SW480 (cell line): ENCODE measurements around the gene SHMT2.

Experiments
- DNase-seq: peaks from one replicate; pipeline ENCODE4 v3.0.0-alpha.2; 2016; ENCODE audit warnings: low spot score

SHMT2 gene

GRCh38 chr12:57198329-57198728 is 31.2 kb upstream of the SHMT2 start:
- no peak for DNase-seq

GRCh38 chr12:57199191-57199590 is 30.3 kb upstream of the SHMT2 start:
- DNase-seq, result no peak

- DNase-seq, result no peak
Measured at GRCh38 chr12:57200497-57200896, 29.0 kb upstream of the SHMT2 start.

GRCh38 chr12:57201219-57201618 is 28.3 kb upstream of the SHMT2 start:
- no peak for DNase-seq

GRCh38 chr12:57201631-57202030 is 27.9 kb upstream of the SHMT2 start:
- no peak for DNase-seq

GRCh38 chr12:57202321-57202720 is 27.2 kb upstream of the SHMT2 start:
- no peak for DNase-seq

GRCh38 chr12:57203201-57203600 is 26.3 kb upstream of the SHMT2 start:
- DNase-seq, result no peak

- no peak for DNase-seq
Measured at GRCh38 chr12:57203791-57204190, 25.7 kb upstream of the SHMT2 start.

GRCh38 chr12:57204454-57204853 is 25.1 kb upstream of the SHMT2 start:
- DNase-seq, result no peak

- DNase-seq, result no peak
Measured at GRCh38 chr12:57205186-57205585, 24.3 kb upstream of the SHMT2 start.

- DNase-seq, result no peak
Measured at GRCh38 chr12:57205931-57206330, 23.6 kb upstream of the SHMT2 start.

- DNase-seq, result no peak
Measured at GRCh38 chr12:57207731-57208630, 21.5 kb upstream of the SHMT2 start.

- DNase-seq, result no peak
Measured at GRCh38 chr12:57208631-57209282, 20.8 kb upstream of the SHMT2 start.

- no peak for DNase-seq
Measured at GRCh38 chr12:57209916-57210315, 19.6 kb upstream of the SHMT2 start.

GRCh38 chr12:57210461-57210860 is 19.1 kb upstream of the SHMT2 start:
- DNase-seq, result no peak

- DNase-seq, result peak; percentile 43
Measured at GRCh38 chr12:57210926-57211692, 18.4 kb upstream of the SHMT2 start.

GRCh38 chr12:57211791-57212700 is 17.5 kb upstream of the SHMT2 start:
- DNase-seq, result no peak

- DNase-seq, result no peak
Measured at GRCh38 chr12:57212701-57213057, 16.8 kb upstream of the SHMT2 start.

- peak; percentile 85 for DNase-seq
Measured at GRCh38 chr12:57213058-57213715, 16.3 kb upstream of the SHMT2 start.

- no peak for DNase-seq
Measured at GRCh38 chr12:57213763-57214397, 15.6 kb upstream of the SHMT2 start.

- peak; percentile 67 for DNase-seq
Measured at GRCh38 chr12:57214398-57214781, 15.1 kb upstream of the SHMT2 start.
